HG02981 (cell line): ENCODE measurements around the gene TRIM46.
"Not testable (repeated sequence)": the region's sequence is repeated elsewhere in the genome, so short reads cannot be mapped to it uniquely, and the experiment has no call there.

Experiments used
- ATAC-seq: cut with Tn5 transposase; IDR thresholded peaks from one replicate; pipeline ENCODE4 v1.9.1; 2021; ENCODE audit warnings: mild to moderate bottlenecking, moderate library complexity; ENCODE audit not compliant: unreplicated experiment

TRIM46 gene

GRCh38 chr1:155202731-155203515 is 29.3 kb downstream of the TRIM46 start:
- ATAC-seq, result no peak

GRCh38 chr1:155205035-155205434 is 31.4 kb downstream of the TRIM46 start:
- ATAC-seq, result no peak

DNA sequence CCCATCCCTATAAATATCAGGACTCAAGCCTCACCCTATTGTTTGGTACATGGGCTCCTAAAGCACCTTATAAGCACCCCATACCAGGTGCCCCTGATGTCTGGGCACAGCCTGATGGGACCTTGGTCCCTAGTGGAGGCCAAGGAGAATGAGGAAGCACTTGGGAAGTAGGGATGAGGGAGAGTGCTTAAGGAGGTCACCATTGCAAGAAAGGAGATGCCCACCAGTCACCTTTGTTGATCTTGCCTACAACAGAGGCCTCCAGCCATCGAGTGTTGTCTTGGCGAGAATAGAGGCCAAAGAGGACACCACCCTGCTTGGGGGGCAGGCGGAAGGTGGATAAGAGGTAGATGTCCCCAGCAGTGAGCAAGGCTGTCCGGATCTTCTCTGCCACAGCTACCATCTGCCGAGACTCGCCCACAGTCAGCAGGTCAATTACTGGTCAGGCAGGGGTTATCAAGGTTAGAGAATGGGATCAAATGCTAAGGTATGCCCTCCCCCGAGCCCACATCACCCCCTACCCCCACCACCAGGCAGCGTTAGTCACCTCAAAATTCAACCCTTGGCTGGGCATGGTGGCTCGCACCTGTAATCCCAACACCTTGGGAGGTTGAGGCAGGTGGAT is 32.4 kb downstream of the TRIM46 start:
- no peak for ATAC-seq

GRCh38 chr1:155206891-155207805 is 33.5 kb downstream of the TRIM46 start:
- no peak for ATAC-seq

GRCh38 chr1:155207806-155208540 is 34.3 kb downstream of the TRIM46 start, which contains the start of gene THBS3:
Gene THBS3 (minus strand): TSS chr1:155207897. CDS start chr1:155207876, 21 bp downstream.
- no peak for ATAC-seq

GRCh38 chr1:155208541-155209311 is 35.1 kb downstream of the TRIM46 start, which contains the start of gene MTX1:
Gene MTX1 (plus strand): TSS chr1:155208695. CDS start chr1:155208805, 110 bp downstream.
- ATAC-seq, result peak; percentile 65

GRCh38 chr1:155209312-155209721 is 35.7 kb downstream of the TRIM46 start:
- no peak for ATAC-seq

GRCh38 chr1:155210314-155211104 is 36.9 kb downstream of the TRIM46 start:
- no peak for ATAC-seq

GRCh38 chr1:155211381-155212050 is 37.9 kb downstream of the TRIM46 start:
- not testable (repeated sequence) for ATAC-seq

- ATAC-seq, result not testable (repeated sequence)
Observed at GRCh38 chr1:155212051-155212440, 38.4 kb downstream of the TRIM46 start.

DNA sequence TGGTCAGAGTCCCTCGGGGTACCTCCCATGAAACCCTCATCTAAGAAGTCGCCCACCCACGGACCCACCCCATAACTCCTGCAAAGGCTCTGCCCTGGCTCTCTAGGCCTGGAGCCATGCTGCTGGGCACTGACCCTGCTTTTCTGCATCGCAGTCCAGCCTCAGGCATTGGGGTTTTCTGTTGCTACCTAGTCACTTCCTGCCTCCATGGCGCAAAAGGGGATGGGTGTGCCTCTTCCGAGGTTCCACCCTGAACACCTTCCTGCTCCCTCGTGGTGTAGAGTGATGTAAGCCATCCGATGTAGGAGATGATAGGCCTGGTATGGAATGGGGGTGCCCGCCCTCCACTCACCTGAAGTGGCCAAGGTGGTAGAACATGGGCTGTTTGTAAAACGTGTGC is 41.1 kb downstream of the TRIM46 start:
- ATAC-seq, result not testable (repeated sequence)

DNA sequence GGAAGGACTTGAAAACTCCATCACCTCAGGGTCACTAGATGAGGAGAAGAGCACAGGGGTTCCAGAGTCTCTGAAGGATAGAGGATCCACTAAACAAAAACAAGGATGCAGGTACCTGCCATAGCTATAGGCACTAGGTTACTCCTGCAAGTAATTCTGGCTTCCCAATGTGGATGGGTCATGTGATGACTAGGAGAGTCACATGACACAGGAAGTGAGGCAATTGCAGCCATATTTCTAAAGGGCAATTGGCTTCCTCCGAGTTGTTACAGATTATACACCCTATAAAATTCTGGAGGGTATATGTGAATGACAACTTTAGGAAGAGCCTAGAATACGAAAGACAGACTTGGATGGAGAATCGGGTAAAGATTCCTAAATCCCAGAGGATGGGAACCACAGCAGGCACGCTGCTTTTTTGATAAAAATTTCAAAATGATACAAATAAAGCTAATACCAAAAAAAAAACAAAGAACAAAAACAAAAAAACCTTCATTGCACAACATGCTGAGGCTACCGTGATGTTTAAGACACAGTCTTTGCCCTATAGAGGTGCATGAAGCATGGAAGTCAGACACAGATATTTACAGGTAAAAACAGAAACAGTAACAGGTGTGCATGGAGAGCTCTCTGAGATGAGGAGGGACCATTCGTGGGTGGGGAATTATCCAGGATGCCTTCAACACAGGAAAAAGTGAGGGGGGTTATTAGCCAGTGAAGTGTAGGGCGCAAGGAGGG is 45.4 kb downstream of the TRIM46 start:
- no peak for ATAC-seq

GRCh38 chr1:155219592-155220031 is 46.0 kb downstream of the TRIM46 start:
- no peak for ATAC-seq

- not testable (repeated sequence) for ATAC-seq
Observed at GRCh38 chr1:155220211-155220965, 46.7 kb downstream of the TRIM46 start.

DNA sequence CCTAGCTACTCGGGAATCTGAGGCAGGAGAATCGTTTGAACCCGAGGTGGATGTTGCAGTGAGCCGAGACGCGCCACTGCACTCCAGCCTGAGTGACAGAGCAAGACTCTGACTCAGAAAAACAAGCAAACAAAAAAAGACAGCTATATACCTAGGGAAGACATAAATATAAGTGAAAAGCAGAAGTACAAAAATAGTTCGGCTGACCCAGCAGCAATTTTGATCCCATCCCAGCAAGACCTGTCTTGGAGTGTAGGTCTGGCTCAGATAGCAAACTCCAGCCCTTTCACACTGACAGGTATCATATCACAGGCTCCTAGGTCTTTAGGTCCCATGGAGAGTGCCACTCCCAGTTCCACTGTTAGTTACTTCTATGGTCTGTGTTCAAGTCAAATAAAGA is 49.4 kb downstream of the TRIM46 start:
- ATAC-seq, result no peak

- ATAC-seq, result not testable (repeated sequence)
Observed at GRCh38 chr1:155225404-155225759, 51.7 kb downstream of the TRIM46 start.
